ENCODE results near the gene TOR1A. TPM values are rescaled to one million over a fixed set of nuclear protein-coding genes. Genes with fewer than 3 reads are reported as not detected.
"Not testable (repeated sequence)": the region's sequence is repeated elsewhere in the genome, so short reads cannot be mapped to it uniquely, and the experiment has no call there.

TOR1A gene
- total RNA-seq, 1 experiment from 2014 or later = 24.4 TPM

GRCh38 chr9:129801504-129801903 lies 22.4 kb downstream of the TOR1A start (continued):
- no peak for TF ChIP-seq EGR1 (IDR thresholded peaks at IDR 0.05; ENCODE audit: low read depth)

GRCh38 chr9:129798973-129799372 lies 25.0 kb downstream of the TOR1A start:
- ChIA-PET POLR2A (no interaction called here), RAD21 (ENCODE audit: low non-redundant PET in 1 of 2, low total read pairs in 2 of 2, uncharacterized antibody in 2 of 2, unreplicated experiment in 2 of 2) (no interaction called here), CTCF (no interaction called here)
- H3K4me1 ChIP-seq (ENCODE audit: control insufficient read depth in 1 of 2, insufficient read depth in 2 of 2, low read length in 2 of 2) = peaks cover 2 to 4% of the 10 kb centered on the region in 2 experiments; a peak in 3 of 4 replicates
- no peak overlapping the region for H3K9ac ChIP-seq (ENCODE audit: low read length)
- no peak for TF ChIP-seq CEBPB (IDR thresholded peaks at IDR 0.05; ENCODE audit: low read depth)
- H3K9me3 ChIP-seq (ENCODE audit: control insufficient read depth in 1 of 2, insufficient read depth in 1 of 2, low read depth in 1 of 2, low read length in 2 of 2) = no peaks in the 10 kb centered on the region
- no peaks in the 10 kb centered on the region for H3K9me2 ChIP-seq (ENCODE audit: insufficient read depth)
- no peak overlapping the region for H3K4me2 ChIP-seq (ENCODE audit: low read length)
- H4K20me1 ChIP-seq (ENCODE audit: insufficient read depth) = no peaks in the 10 kb centered on the region
- no TSS peak for BruUV-seq (replicated peaks)
- no peak overlapping the region for H2AFZ ChIP-seq (ENCODE audit: low read depth, low read length, poor library complexity, severe bottlenecking)
- ATAC-seq (no peak), DNase-seq (ENCODE audit: low read depth, low spot score) (no peak)
- no peak overlapping the region for H3K4me3 ChIP-seq (replicated peaks in 1 of 2; ENCODE audit: low read depth in 1 of 2, low read length in 2 of 2)
- H3K27ac ChIP-seq (ENCODE audit: low read depth, low read length) = no peak overlapping the region
- H3K79me2 ChIP-seq (ENCODE audit: insufficient read depth, low read length) = peaks cover 5% of the 10 kb centered on the region; the same call in 1 of the 2 replicates
- H3K27me3 ChIP-seq (ENCODE audit: insufficient read depth, low read length) = peaks cover 4% of the 10 kb centered on the region; the same call in 1 of the 2 replicates
- intact Hi-C loops (cut with micrococcal nuclease) = no loop called here
- H3K36me3 ChIP-seq (ENCODE audit: control insufficient read depth in 1 of 2, insufficient read depth in 2 of 2, low read length in 2 of 2) = no peaks in the 10 kb centered on the region

- POLR2A ChIA-PET = interaction anchor here (0.7 kb wide), 1 partner anchor 368 kb away, joined by 3 read pairs; no protein-coding TSS in a partner anchor
- ATAC-seq; H3K9me3 ChIP-seq (ENCODE audit: control insufficient read depth in 1 of 2, insufficient read depth in 1 of 2, low read depth in 1 of 2, low read length in 2 of 2); CTCF ChIA-PET; intact Hi-C loops (cut with micrococcal nuclease); RAD21 ChIA-PET (ENCODE audit: low non-redundant PET in 1 of 2, low total read pairs in 2 of 2, uncharacterized antibody in 2 of 2, unreplicated experiment in 2 of 2); H3K27ac ChIP-seq (ENCODE audit: low read depth, low read length); H3K9ac ChIP-seq (ENCODE audit: low read length); H3K27me3 ChIP-seq (ENCODE audit: insufficient read depth, low read length); H3K36me3 ChIP-seq (ENCODE audit: control insufficient read depth in 1 of 2, insufficient read depth in 2 of 2, low read length in 2 of 2); H3K79me2 ChIP-seq (ENCODE audit: insufficient read depth, low read length); H3K9me2 ChIP-seq (ENCODE audit: insufficient read depth); H3K4me3 ChIP-seq (replicated peaks in 1 of 2; ENCODE audit: low read depth in 1 of 2, low read length in 2 of 2); H3K4me2 ChIP-seq (ENCODE audit: low read length); H4K20me1 ChIP-seq (ENCODE audit: insufficient read depth); H3K4me1 ChIP-seq (ENCODE audit: control insufficient read depth in 1 of 2, insufficient read depth in 2 of 2, low read length in 2 of 2); BruUV-seq (replicated peaks); H2AFZ ChIP-seq (ENCODE audit: low read depth, low read length, poor library complexity, severe bottlenecking); DNase-seq (ENCODE audit: low read depth, low spot score): not testable (repeated sequence)
Measured at GRCh38 chr9:129796029-129796428, 27.9 kb downstream of the TOR1A start.
